Fibroblast of pulmonary artery (primary cell): ENCODE data around the gene KAT6B.

Experiments used
- DNase-seq: peaks from one replicate; pipeline ENCODE4 v3.0.0-alpha.2; 2010; ENCODE audit warnings: low read depth
- H3K4me3 ChIP-seq: replicated peaks from 2 replicates; pipeline ENCODE4 v1.5.1; 2011; ENCODE audit warnings: low read depth, mild to moderate bottlenecking, control low read depth, low read length, moderate library complexity
- CTCF ChIP-seq: IDR thresholded peaks from 2 replicates; pipeline ENCODE4 v1.5.1; 2011; ENCODE audit warnings: mild to moderate bottlenecking, control low read depth, low read length, inconsistent platforms; ENCODE audit errors: missing control alignments

The KAT6B gene

GRCh38 chr10:74842301-74842954 is 16.0 kb downstream of the KAT6B start:
- DNase-seq, result no peak
- no peak for TF ChIP-seq CTCF
- H3K4me3 ChIP-seq, result no peak overlapping the region

- no peak for TF ChIP-seq CTCF
- DNase-seq, result no peak
- no peak overlapping the region for H3K4me3 ChIP-seq
Measured at GRCh38 chr10:74846958-74847357, 20.6 kb downstream of the KAT6B start.

GRCh38 chr10:74851831-74852230 is 25.4 kb downstream of the KAT6B start:
- no peak overlapping the region for H3K4me3 ChIP-seq
- no peak for TF ChIP-seq CTCF
- DNase-seq, result peak; percentile 35

- no peak for TF ChIP-seq CTCF
- DNase-seq, result no peak
- no peak overlapping the region for H3K4me3 ChIP-seq
Measured at GRCh38 chr10:74852381-74852780, 26.0 kb downstream of the KAT6B start.

GRCh38 chr10:74854610-74855009 is 28.2 kb downstream of the KAT6B start:
- H3K4me3 ChIP-seq, result no peak overlapping the region
- DNase-seq, result no peak
- TF ChIP-seq CTCF, result no peak

- TF ChIP-seq CTCF, result no peak
- no peak overlapping the region for H3K4me3 ChIP-seq
- DNase-seq, result no peak
Measured at GRCh38 chr10:74855027-74855426, 28.6 kb downstream of the KAT6B start.

GRCh38 chr10:74855439-74855838 is 29.0 kb downstream of the KAT6B start:
- H3K4me3 ChIP-seq, result no peak overlapping the region
- DNase-seq, result no peak
- no peak for TF ChIP-seq CTCF
